GM18508 (cell line): ENCODE measurements around the gene MRPS35.

Experiments used
- ATAC-seq: cut with Tn5 transposase; IDR thresholded peaks from one replicate; pipeline ENCODE4 v1.9.1; 2021; ENCODE audit warnings: moderate number of reproducible peaks; ENCODE audit not compliant: insufficient read depth, unreplicated experiment

MRPS35 gene

DNA sequence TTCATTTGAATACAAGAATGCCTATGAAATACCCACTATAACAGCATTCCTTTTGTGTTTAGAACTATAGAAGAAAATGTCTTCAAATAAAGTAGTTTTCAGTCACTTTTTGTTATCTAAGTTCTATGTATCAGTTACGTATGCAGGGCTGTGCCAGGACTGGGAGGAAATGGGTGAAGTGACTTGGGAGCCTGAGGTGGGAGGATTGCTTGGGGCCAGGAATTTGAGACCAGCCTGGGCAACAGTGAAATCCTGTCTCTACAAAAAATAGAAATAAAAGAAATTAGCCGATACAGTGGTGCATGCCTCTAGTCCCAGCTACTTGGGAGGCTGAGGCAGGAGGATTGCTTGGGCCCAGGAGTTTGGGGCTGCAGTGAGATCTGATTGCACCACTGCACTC is 92.3 kb downstream of the MRPS35 start:
- ATAC-seq = no peak

DNA sequence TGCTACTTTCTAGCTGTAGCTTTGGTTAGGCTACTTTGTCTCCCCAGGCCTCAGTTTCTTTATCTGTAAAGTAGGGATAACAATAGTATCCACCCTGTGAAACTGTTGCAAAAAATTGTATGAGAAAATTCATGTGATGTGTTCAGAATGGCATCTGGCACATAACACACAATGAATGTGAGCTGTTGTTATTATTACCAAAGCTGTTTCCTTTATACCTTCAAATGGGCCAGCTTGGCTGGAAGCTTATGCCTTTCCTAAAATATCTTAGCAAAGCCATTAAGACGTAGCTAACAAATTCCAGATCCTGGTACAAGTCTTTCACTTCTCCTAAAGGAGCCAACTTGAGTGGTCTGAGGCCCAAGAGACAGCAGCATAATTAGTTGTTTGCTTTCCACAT is 94.6 kb downstream of the MRPS35 start:
- no peak for ATAC-seq
